Esophagus (tissue), 2 donors: ENCODE results near the gene EPO. TPM values are rescaled to one million over a fixed set of nuclear protein-coding genes. Genes with fewer than 3 reads are reported as not detected.

Experiments used
- H3K27ac ChIP-seq, 2 donors: one replicate each; pipeline ENCODE4 v1.5.1; 2013; ENCODE audit warnings: low read depth in 2 of 2, mild to moderate bottlenecking in 2 of 2, inconsistent platforms in 1 of 2, low read length in 1 of 2, moderate library complexity in 1 of 2
- H3K27me3 ChIP-seq, 2 donors: one replicate each; pipeline ENCODE4 v1.6.1; 2013; ENCODE audit warnings: low read length in 2 of 2, control low read depth in 1 of 2, mild to moderate bottlenecking in 1 of 2; ENCODE audit not compliant: insufficient read depth in 2 of 2, control insufficient read depth in 1 of 2
- H3K36me3 ChIP-seq, 2 donors: one replicate each; pipeline ENCODE4 v1.6.1; 2013; ENCODE audit warnings: low read length in 1 of 2; ENCODE audit not compliant: control insufficient read depth in 2 of 2, insufficient read depth in 2 of 2
- H3K4me1 ChIP-seq, 2 donors: one replicate each; pipeline ENCODE4 v1.6.1; 2013; ENCODE audit warnings: low read length in 1 of 2; ENCODE audit not compliant: control insufficient read depth in 2 of 2, insufficient read depth in 2 of 2
- H3K4me3 ChIP-seq, 2 donors: one replicate each; pipeline ENCODE4 v1.5.1; 2013; ENCODE audit warnings: low read length in 2 of 2, mild to moderate bottlenecking in 2 of 2, low read depth in 1 of 2, moderate library complexity in 1 of 2
- H3K9me3 ChIP-seq, 2 donors: one replicate each; pipeline ENCODE4 v1.6.1; 2013; ENCODE audit warnings: mild to moderate bottlenecking in 2 of 2, low read depth in 1 of 2, low read length in 1 of 2, moderate library complexity in 1 of 2; ENCODE audit not compliant: control insufficient read depth in 2 of 2, insufficient read depth in 1 of 2
- WGBS, 2 donors: extraction: QIAGEN DNeasy Blood & Tissue Kit; methylation state at CpG; one replicate each; pipeline ENCODE4 v1.1.7; 2013; 5-methylcytosine and 5-hydroxymethylcytosine counted together
- polyA plus RNA-seq, 2 donors: library from polyadenylated mRNA; stranded (reverse); fragments of 200-250 nt; gene quantifications; one replicate each; pipeline ENCODE4 v1.2.3, GENCODE V29; 2013
- donor health status: healthy with polysubstance abuse.
- donor health status: Bipolar disorder and iron deficiency.

The EPO gene
- polyA plus RNA-seq = under 1 TPM in 1 of 2 donors, not detected in 1; 0.04 TPM

GRCh38 chr7:100720279-100720670 is at the start of gene EPO:
TSS of gene EPO (plus strand) at chr7:100720468. CDS start at chr7:100720981, 513 bp downstream.
- Histone ChIP-seq H3K36me3 (no peaks in the 10 kb centered on the region), H3K4me1 (peaks cover 3 to 5% of the 10 kb centered on the region in 2 donors), H3K9me3 (no peaks in the 10 kb centered on the region), H3K27me3 (peaks cover 0 to 9% of the 10 kb centered on the region in 2 donors), H3K4me3 (peak within 1 kb of the TSS in 1 of 2 donors; percentile 12), H3K27ac (no peak within 1 kb of the TSS)
- 2 to 6% methylated on average over 18 to 21 of the region's 21 CpGs for WGBS, 2 donors

- WGBS, 2 donors = 91 to 92% methylated on average over 18 of the region's 18 CpGs
- Histone ChIP-seq H3K9me3 (no peaks in the 10 kb centered on the region), H3K4me3 (no peak overlapping the region), H3K4me1 (peaks cover 2 to 3% of the 10 kb centered on the region in 2 donors), H3K27ac (no peak overlapping the region), H3K27me3 (no peaks in the 10 kb centered on the region), H3K36me3 (peaks cover 1 to 3% of the 10 kb centered on the region in 2 donors)
Measured at GRCh38 chr7:100671353-100672327, 48.6 kb upstream of the EPO start.

- 0% methylated on average over 31 to 64 of the region's 65 CpGs for WGBS, 2 donors
- H3K27me3 ChIP-seq = no peaks in the 10 kb centered on the region
- H3K4me3 ChIP-seq = peak within 1 kb of the TSS; percentile 86 to 96
- peaks cover 16 to 19% of the 10 kb centered on the region in 2 donors for H3K36me3 ChIP-seq
- H3K27ac ChIP-seq = peak within 1 kb of the TSS; percentile 96 to 97
- peaks cover 2 to 4% of the 10 kb centered on the region in 2 donors for H3K4me1 ChIP-seq
- no peaks in the 10 kb centered on the region for H3K9me3 ChIP-seq
Measured at GRCh38 chr7:100673302-100673941, 46.8 kb upstream of the EPO start, which contains the start of gene GNB2. TSS of gene GNB2 (plus strand) at chr7:100673740. CDS start at chr7:100676266, 2,526 bp downstream.

DNA sequence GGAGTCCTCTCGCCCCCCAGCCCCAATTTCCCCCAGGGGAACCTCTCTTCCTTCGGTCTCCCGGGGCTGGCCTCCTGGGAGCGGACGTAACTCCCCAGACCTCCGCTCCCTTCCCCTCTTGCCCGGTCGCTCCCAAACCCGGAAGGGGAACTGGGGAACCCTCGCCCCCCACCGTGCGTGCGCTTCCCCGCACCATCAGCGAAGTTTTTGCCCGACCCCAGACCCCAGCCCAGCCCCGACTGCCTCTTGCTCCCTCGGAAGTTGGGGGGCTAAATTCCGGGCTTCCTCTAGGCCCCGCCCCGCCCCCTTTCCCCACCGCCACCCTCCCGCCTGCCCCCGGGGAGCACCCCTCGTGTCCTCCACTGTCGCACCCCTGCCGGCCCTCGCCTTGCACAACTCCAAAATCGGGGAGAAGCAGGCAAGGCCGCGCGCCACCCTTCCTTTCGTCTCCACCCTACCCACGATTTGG is 46.3 kb upstream of the EPO start:
- H3K36me3 ChIP-seq = peaks cover 16 to 23% of the 10 kb centered on the region in 2 donors
- no peaks in the 10 kb centered on the region for H3K9me3 ChIP-seq
- H3K27me3 ChIP-seq = no peaks in the 10 kb centered on the region
- peak overlapping the region; percentile 96 to 97 for H3K27ac ChIP-seq
- peaks cover 2 to 4% of the 10 kb centered on the region in 2 donors for H3K4me1 ChIP-seq
- 0 to 1% methylated on average over 31 to 34 of the region's 34 CpGs for WGBS, 2 donors
- peak overlapping the region; percentile 86 to 96 for H3K4me3 ChIP-seq

DNA sequence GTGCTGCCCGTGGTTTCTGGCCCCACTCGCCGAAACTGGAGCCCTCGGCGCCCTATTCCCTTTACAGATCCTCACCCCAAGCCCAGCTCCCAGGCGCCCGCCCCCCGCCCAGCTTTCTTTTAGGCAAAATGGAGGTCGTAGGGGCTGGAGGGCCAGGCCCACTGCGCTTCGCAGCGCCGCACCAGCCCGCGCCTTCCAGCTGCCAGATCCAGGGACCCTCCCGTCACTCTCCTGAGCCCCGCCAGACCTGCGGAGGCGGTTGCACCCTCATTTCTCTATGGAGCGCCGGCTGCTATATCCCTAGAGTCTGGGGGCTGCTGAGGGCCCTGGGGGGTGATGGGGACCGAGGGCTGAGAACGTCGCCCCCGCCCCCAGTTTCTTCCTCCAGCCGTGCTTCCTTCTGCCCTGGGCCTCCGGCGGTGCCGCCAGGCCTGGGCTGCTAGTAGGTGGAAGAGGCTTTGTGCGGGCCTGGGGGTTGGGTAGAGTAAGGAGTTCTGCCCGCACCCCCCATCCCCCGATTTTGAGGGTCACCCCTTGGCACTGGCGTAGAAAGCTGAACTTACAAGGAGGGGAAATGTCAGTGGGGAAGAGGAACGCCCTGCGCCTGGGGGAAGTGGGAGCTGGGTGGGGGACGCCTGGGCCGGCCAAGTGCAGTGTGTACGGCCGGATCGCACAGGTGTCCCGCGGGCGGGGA is 45.7 kb upstream of the EPO start:
- 1% methylated on average over 39 to 43 of the region's 43 CpGs for WGBS, 2 donors
- peaks cover 4 to 7% of the 10 kb centered on the region in 2 donors for H3K4me1 ChIP-seq
- peaks cover 16 to 28% of the 10 kb centered on the region in 2 donors for H3K36me3 ChIP-seq
- peak overlapping the region; percentile 86 to 96 for H3K4me3 ChIP-seq
- peak overlapping the region; percentile 96 to 97 for H3K27ac ChIP-seq
- H3K9me3 ChIP-seq = no peaks in the 10 kb centered on the region
- no peaks in the 10 kb centered on the region for H3K27me3 ChIP-seq

DNA sequence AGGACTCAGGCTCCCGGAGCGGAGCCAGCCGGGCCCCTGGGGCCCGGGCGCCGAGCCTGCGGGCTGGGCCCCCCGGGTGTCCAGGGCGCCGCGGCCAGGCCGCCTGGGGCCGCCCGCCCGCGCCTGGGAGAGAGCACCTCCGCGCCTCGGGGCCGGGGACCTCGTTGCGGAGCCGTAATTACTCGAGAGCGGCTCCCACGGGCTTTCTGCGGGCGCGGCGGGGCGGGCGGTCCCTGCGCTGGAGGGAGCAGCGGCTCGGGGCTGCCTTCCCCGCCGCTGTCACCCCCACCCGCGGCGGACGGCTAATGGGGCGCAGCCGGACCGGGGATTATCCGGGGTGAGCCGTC is 45.2 kb upstream of the EPO start:
- Histone ChIP-seq H3K4me1 (peaks cover 4 to 7% of the 10 kb centered on the region in 2 donors), H3K27ac (peak overlapping the region; percentile 96 to 97), H3K36me3 (peaks cover 16 to 31% of the 10 kb centered on the region in 2 donors), H3K9me3 (no peaks in the 10 kb centered on the region), H3K4me3 (peak overlapping the region; percentile 86 to 96), H3K27me3 (no peaks in the 10 kb centered on the region)
- WGBS, 2 donors = 1 to 2% methylated on average over 14 to 46 of the region's 46 CpGs

DNA sequence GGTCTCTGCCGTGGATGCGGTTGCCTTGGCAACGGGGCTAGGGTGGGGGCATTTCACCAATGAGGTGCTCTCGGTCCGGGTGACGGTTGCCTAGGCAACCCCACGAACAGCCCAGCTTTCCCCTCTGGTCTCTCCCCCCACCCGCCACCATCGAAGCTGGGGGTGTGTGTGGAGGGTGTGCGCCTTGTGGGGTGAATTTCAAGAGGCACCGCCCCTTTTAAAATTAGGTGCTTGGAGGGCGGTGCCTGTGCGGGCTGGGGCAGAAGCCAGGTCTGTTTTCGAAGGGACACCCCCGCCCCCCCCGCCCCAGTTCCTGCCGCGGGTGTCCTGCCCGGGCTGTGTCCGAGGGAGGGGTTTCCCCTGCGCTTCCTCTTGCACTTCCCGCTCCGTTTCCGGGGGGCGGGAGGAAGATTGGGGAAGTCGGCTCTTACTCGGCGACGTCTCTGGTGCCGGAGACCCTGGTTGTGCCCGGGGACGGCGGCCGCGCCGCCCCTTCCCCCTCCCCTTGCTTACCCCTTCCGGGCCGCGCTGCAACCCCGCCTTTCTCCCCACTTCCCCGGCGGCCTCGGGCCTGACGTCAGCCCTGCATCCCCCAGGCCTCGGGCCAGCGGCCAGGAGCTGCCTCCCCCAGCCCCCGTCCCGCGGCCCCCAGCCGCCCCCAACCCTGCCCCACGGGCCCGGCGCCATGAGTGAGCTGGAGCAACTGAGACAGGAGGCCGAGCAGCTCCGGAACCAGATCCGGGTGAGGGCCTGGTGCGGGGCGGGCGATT is 44.5 kb upstream of the EPO start:
- Histone ChIP-seq H3K9me3 (no peaks in the 10 kb centered on the region), H3K4me3 (peak overlapping the region; percentile 86 to 96), H3K27me3 (no peaks in the 10 kb centered on the region), H3K4me1 (peaks cover 8 to 10% of the 10 kb centered on the region in 2 donors), H3K36me3 (peaks cover 16 to 31% of the 10 kb centered on the region in 2 donors), H3K27ac (peak overlapping the region; percentile 96 to 97)
- WGBS, 2 donors = 1 to 4% methylated on average over 43 to 59 of the region's 59 CpGs

DNA sequence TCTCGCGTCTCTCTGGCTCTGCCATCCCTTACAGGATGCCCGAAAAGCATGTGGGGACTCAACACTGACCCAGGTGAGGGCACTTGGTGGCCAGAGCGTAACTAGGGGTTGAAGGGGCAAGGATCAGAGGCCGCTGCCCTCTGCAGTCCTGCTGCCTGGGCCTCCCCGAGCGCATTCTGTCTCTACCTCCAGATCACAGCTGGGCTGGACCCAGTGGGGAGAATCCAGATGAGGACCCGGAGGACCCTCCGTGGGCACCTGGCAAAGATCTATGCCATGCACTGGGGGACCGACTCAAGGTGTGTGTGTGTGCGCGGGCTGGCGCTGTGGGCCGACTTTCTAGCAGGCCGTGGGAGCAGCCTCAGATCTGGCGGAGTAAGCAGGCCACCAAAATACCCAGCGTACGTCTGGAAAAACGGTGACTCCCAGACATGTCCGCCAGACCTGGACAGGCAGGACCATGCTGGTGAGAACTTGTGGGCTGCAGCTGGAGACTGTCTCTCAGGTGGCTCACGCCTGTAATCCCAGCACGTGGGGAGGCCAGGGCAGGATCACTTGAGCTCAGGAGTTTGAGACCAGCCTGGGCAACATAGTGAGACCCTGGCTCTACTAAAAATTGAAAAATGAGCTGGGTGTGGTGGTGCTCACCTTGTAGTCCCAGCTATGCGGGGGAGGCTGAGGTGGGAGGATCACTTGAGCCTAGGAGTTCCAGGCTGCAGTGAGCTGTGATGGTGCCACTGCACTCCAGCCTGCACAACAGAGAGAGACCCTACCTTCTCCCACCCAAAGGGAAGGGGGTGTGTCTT is 43.6 kb upstream of the EPO start:
- Histone ChIP-seq H3K4me3 (peak overlapping the region in 1 of 2 donors; percentile 96), H3K4me1 (peaks cover 8 to 10% of the 10 kb centered on the region in 2 donors), H3K36me3 (peaks cover 19 to 34% of the 10 kb centered on the region in 2 donors), H3K27ac (peak overlapping the region; percentile 54 to 97), H3K27me3 (no peaks in the 10 kb centered on the region), H3K9me3 (no peaks in the 10 kb centered on the region)
- 76 to 79% methylated on average over 21 to 23 of the region's 23 CpGs for WGBS, 2 donors
